NK-92 (cell line): ENCODE results near the gene NFE2L3.
"Not testable (repeated sequence)": the region's sequence is repeated elsewhere in the genome, so short reads cannot be mapped to it uniquely, and the experiment has no call there.

Experiments used
- DNase-seq: peaks from one replicate; lab custom pipeline; 2025; ENCODE audit not compliant: unreplicated experiment; lab: John Stamatoyannopoulos, UW

Gene NFE2L3

GRCh38 chr7:26147030-26147429 is 5.0 kb upstream of the NFE2L3 start:
- DNase-seq = no peak

GRCh38 chr7:26147646-26148306 is 4.2 kb upstream of the NFE2L3 start:
- not testable (repeated sequence) for DNase-seq

GRCh38 chr7:26148307-26148700 is 3.7 kb upstream of the NFE2L3 start:
- not testable (repeated sequence) for DNase-seq

- DNase-seq = no peak
Observed at GRCh38 chr7:26149391-26149977, 2.5 kb upstream of the NFE2L3 start.

- no peak for DNase-seq
Observed at GRCh38 chr7:26151096-26151495, 902 bp upstream of the NFE2L3 start.

- DNase-seq = no peak
Observed at GRCh38 chr7:26151650-26151952, 397 bp upstream of the NFE2L3 start.

- DNase-seq = not testable (repeated sequence)
Observed at GRCh38 chr7:26152782-26153240, 813 bp downstream of the NFE2L3 start.

- no peak for DNase-seq
Observed at GRCh38 chr7:26153241-26153822, 1.3 kb downstream of the NFE2L3 start.

GRCh38 chr7:26153823-26154783 is 2.1 kb downstream of the NFE2L3 start:
- no peak for DNase-seq

GRCh38 chr7:26155531-26156375 is 3.8 kb downstream of the NFE2L3 start:
- DNase-seq = no peak

GRCh38 chr7:26156451-26157420 is 4.7 kb downstream of the NFE2L3 start:
- DNase-seq = no peak

GRCh38 chr7:26157520-26158105 is 5.6 kb downstream of the NFE2L3 start:
- DNase-seq = no peak

- DNase-seq = no peak
Observed at GRCh38 chr7:26159243-26159642, 7.2 kb downstream of the NFE2L3 start.

- DNase-seq = no peak
Observed at GRCh38 chr7:26160896-26161295, 8.9 kb downstream of the NFE2L3 start.

- DNase-seq = no peak
Observed at GRCh38 chr7:26162431-26162830, 10.4 kb downstream of the NFE2L3 start.

GRCh38 chr7:26163804-26164203 is 11.8 kb downstream of the NFE2L3 start:
- not testable (repeated sequence) for DNase-seq

GRCh38 chr7:26165950-26166683 is 14.1 kb downstream of the NFE2L3 start:
- no peak for DNase-seq

GRCh38 chr7:26166684-26167266 is 14.8 kb downstream of the NFE2L3 start:
- DNase-seq = no peak
